Ishikawa (cell line): Measurements from ENCODE around the gene PARVB.

Experiments used
- CEBPB ChIP-seq: IDR thresholded peaks from 2 replicates; pipeline ENCODE4 v1.6.1; 2012
- CREB1 ChIP-seq: IDR thresholded peaks from 2 replicates; pipeline ENCODE4 v1.6.1; 2012; ENCODE audit warnings: low read depth
- EGR1 ChIP-seq: IDR thresholded peaks from 2 replicates; pipeline ENCODE4 v1.6.1; 2012
- EP300 ChIP-seq: IDR thresholded peaks from 2 replicates; pipeline ENCODE4 v1.6.1; 2012; ENCODE audit warnings: borderline replicate concordance
- FOXM1 ChIP-seq: IDR thresholded peaks from 2 replicates; pipeline ENCODE4 v1.6.1; 2012; ENCODE audit warnings: low read depth, borderline replicate concordance
- MAX ChIP-seq: IDR thresholded peaks from 2 replicates; pipeline ENCODE4 v1.6.1; 2012
- NFIC ChIP-seq: IDR thresholded peaks from 2 replicates; pipeline ENCODE4 v1.6.1; 2012
- RAD21 ChIP-seq: IDR thresholded peaks from 2 replicates; pipeline ENCODE4 v1.6.1; 2012; ENCODE audit warnings: low read depth
- REST ChIP-seq: IDR thresholded peaks from 2 replicates; pipeline ENCODE4 v1.6.1; 2012; ENCODE audit warnings: low read depth, mild to moderate bottlenecking
- TAF1 ChIP-seq: IDR thresholded peaks from 2 replicates; pipeline ENCODE4 v1.6.1; 2012; ENCODE audit warnings: low read depth, mild to moderate bottlenecking
- TCF12 ChIP-seq: IDR thresholded peaks from 2 replicates; pipeline ENCODE4 v1.6.1; 2012; ENCODE audit warnings: low read depth
- TEAD4 ChIP-seq: IDR thresholded peaks from 2 replicates; pipeline ENCODE4 v1.6.1; 2012
- USF1 ChIP-seq: IDR thresholded peaks from 2 replicates; pipeline ENCODE4 v1.6.1; 2012
- YY1 ChIP-seq: IDR thresholded peaks from 2 replicates; pipeline ENCODE4 v1.6.1; 2012; ENCODE audit warnings: low read depth
- ZBTB7A ChIP-seq: IDR thresholded peaks from 2 replicates; pipeline ENCODE4 v1.6.1; 2012; ENCODE audit warnings: low read depth

The PARVB gene

GRCh38 chr22:44089717-44090570 lies 65.8 kb downstream of the PARVB start:
- no peak for TF ChIP-seq YY1
- TF ChIP-seq EGR1 = no peak
- no peak for TF ChIP-seq TAF1
- TF ChIP-seq EP300 = no peak
- TF ChIP-seq NFIC = no peak
- no peak for TF ChIP-seq TEAD4
- no peak for TF ChIP-seq RAD21
- no peak for TF ChIP-seq CREB1
- no peak for TF ChIP-seq USF1
- no peak for TF ChIP-seq MAX
- no peak for TF ChIP-seq FOXM1
- no peak for TF ChIP-seq TCF12

- TF ChIP-seq MAX = no peak
- no peak for TF ChIP-seq EP300
- TF ChIP-seq USF1 = no peak
- TF ChIP-seq EGR1 = no peak
- no peak for TF ChIP-seq NFIC
- no peak for TF ChIP-seq TAF1
- no peak for TF ChIP-seq REST
These were observed 66.4 kb downstream of the PARVB start for GRCh38 chr22:44090571-44090905.

- no peak for TF ChIP-seq ZBTB7A
- TF ChIP-seq USF1 = no peak
- no peak for TF ChIP-seq EP300
- no peak for TF ChIP-seq YY1
- TF ChIP-seq EGR1 = no peak
- no peak for TF ChIP-seq REST
- TF ChIP-seq TEAD4 = no peak
- no peak for TF ChIP-seq NFIC
- no peak for TF ChIP-seq TCF12
- TF ChIP-seq TAF1 = no peak
- TF ChIP-seq MAX = no peak
- TF ChIP-seq CREB1 = no peak
- no peak for TF ChIP-seq FOXM1
- no peak for TF ChIP-seq CEBPB
- TF ChIP-seq RAD21 = no peak
These were observed 67.1 kb downstream of the PARVB start for GRCh38 chr22:44091021-44091721.

- TF ChIP-seq REST = no peak
- TF ChIP-seq EGR1 = no peak
- no peak for TF ChIP-seq CREB1
- TF ChIP-seq YY1 = no peak
- TF ChIP-seq USF1 = no peak
- TF ChIP-seq TAF1 = no peak
- no peak for TF ChIP-seq ZBTB7A
- TF ChIP-seq EP300 = no peak
- TF ChIP-seq TCF12 = no peak
These were observed 67.6 kb downstream of the PARVB start for GRCh38 chr22:44091751-44092150.
